Mononuclear cell (primary cell): ENCODE data around the gene TAS2R43. TPM values are rescaled to one million over a fixed set of nuclear protein-coding genes. Genes with fewer than 3 reads are reported as not detected.

ENCODE experiments used
- total RNA-seq: library from RNA; depleted of rRNA; stranded (reverse); fragments of >200 nt; gene quantifications from one replicate; pipeline ENCODE4 v1.2.3, GENCODE V29; 2012

The TAS2R43 gene
- total RNA-seq, 1 donor, result not detected

Other genes with a start within 250 kb of the TAS2R43 start
- 0.52 TPM for gene PRR4, start 242.8 kb downstream of the TAS2R43 start, total RNA-seq
- gene PRH1, start 208.1 kb downstream of the TAS2R43 start, total RNA-seq, result 24.2 TPM
- gene TAS2R13, start 182.8 kb downstream of the TAS2R43 start, total RNA-seq, result 0.94 TPM
- gene PRH2, start 163.1 kb downstream of the TAS2R43 start, total RNA-seq, result not detected
- gene TAS2R14, start 153.1 kb downstream of the TAS2R43 start, total RNA-seq, result 1.2 TPM
- gene TAS2R50, start 105.4 kb downstream of the TAS2R43 start, total RNA-seq, result 0.31 TPM
- gene TAS2R20, start 94.0 kb downstream of the TAS2R43 start, total RNA-seq, result 2.6 TPM
- gene TAS2R19, start 69.7 kb downstream of the TAS2R43 start, total RNA-seq, result 1.8 TPM
- 3.9 TPM for gene TAS2R31, start 60.9 kb downstream of the TAS2R43 start, total RNA-seq
- gene TAS2R46, start 30.0 kb downstream of the TAS2R43 start, total RNA-seq, result 6.5 TPM
- 21.8 TPM for gene TAS2R30, start 42.3 kb upstream of the TAS2R43 start, total RNA-seq
- 6.3 TPM for gene SMIM10L1, start 78.9 kb upstream of the TAS2R43 start, total RNA-seq
- gene TAS2R42, start 94.6 kb upstream of the TAS2R43 start, total RNA-seq, result not detected
- 0.10 TPM for gene PRB3, start 177.4 kb upstream of the TAS2R43 start, total RNA-seq
- gene PRB4, start 218.1 kb upstream of the TAS2R43 start, total RNA-seq, result not detected